HG03135 (cell line): Measurements from ENCODE around the gene ZBTB16.

Experiments
- ATAC-seq: cut with Tn5 transposase; IDR thresholded peaks from one replicate; pipeline ENCODE4 v1.9.1; 2021; ENCODE audit warnings: mild to moderate bottlenecking, moderate library complexity; ENCODE audit not compliant: unreplicated experiment

The ZBTB16 gene, protein sequence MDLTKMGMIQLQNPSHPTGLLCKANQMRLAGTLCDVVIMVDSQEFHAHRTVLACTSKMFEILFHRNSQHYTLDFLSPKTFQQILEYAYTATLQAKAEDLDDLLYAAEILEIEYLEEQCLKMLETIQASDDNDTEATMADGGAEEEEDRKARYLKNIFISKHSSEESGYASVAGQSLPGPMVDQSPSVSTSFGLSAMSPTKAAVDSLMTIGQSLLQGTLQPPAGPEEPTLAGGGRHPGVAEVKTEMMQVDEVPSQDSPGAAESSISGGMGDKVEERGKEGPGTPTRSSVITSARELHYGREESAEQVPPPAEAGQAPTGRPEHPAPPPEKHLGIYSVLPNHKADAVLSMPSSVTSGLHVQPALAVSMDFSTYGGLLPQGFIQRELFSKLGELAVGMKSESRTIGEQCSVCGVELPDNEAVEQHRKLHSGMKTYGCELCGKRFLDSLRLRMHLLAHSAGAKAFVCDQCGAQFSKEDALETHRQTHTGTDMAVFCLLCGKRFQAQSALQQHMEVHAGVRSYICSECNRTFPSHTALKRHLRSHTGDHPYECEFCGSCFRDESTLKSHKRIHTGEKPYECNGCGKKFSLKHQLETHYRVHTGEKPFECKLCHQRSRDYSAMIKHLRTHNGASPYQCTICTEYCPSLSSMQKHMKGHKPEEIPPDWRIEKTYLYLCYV

DNA sequence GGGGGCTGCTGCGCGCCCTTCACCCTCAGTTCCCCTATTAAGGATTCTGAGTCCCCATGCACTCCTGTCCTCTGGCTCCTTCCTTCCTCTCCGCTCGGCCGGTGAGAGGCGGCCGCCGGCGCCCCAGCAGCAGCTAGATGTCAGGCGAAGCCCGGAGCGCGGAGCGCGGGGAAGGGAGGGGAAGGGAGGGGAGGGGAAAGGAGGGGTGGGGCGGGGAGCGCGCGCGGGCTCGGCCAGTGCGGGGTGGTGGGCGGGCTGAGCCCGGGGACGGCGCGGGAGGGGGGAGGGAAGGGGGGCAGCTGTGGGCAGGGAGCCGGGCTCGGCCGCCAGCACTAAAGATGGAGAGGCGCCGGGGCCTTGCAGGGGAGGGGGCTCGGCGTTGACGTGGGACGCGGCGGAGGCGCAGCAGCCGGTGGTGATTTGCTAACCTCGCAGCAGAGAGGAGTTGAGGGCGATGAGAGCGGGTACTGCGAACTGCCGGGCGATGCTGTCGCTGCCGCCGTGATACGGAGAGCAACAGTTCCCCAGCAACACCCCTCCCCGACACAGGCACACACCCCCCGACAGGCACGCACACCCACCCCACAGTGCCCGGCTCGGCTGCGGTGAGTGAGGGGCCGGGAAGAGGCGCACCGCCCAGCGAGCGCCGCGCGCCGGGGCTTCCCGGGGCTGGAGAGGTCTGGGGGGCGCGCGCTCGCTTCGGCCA is at the start of gene ZBTB16:
Gene ZBTB16 (plus strand): TSS at position 434 of the 706 bp plus-strand sequence. CDS start 3,590 bp downstream, outside the sequence.
- no peak for ATAC-seq

DNA sequence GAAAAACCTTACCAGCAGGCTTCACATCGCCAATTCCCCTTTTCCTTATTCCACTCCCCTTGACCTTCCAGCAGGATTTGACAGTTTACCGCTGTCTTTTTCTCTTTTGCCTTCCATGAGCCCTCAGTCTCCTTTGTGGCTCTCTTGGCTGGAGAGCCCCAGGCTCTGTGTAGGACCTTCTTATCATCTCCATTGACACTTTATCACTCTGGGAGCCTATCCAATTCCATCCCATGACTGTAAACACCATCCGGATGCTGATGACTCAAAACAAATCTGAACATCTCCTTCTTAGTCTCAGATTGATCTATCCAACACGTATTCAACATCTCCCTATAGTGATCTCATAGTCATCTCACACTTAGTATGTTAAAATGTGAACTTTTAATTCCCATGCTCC is 48.6 kb upstream of the ZBTB16 start:
- no peak for ATAC-seq

DNA sequence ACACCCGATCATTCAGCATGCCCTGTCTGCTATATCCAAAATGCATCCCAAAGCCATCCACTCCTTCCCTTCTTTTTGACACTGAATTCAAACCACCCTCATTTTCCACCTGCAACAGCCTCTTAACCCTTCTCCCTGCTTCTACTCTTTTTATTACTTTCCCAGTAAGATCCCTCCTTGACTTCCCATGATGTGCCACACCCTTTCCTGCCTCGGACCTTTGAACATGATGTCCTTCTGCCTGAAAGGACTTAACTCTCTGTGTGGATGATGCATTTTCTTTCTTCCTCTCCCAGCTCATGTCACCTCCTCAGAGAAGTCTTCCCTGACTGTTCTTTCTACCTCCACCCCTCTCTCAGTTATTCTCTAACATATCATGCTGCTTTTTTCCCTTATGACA is 48.1 kb upstream of the ZBTB16 start:
- ATAC-seq, result no peak

DNA sequence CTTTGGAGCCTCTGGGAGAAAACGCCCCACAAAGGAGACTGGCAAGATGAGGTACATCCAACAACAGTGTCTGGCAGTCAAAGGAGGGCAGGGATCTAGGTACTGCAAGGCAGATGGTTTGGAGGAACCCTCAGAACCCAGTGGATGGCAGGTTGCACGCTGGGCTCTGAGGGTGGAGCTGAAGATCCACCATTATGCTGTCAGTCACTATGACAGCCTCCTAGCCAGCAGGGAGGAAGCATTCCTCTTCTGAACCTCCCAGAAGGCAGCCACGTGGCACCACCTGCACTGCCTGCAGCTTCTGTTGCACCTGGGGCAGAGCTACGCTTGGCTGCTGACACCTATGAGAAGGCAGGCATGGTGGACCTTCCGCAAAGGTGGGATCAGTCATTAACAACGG is 44.4 kb upstream of the ZBTB16 start:
- ATAC-seq, result no peak

DNA sequence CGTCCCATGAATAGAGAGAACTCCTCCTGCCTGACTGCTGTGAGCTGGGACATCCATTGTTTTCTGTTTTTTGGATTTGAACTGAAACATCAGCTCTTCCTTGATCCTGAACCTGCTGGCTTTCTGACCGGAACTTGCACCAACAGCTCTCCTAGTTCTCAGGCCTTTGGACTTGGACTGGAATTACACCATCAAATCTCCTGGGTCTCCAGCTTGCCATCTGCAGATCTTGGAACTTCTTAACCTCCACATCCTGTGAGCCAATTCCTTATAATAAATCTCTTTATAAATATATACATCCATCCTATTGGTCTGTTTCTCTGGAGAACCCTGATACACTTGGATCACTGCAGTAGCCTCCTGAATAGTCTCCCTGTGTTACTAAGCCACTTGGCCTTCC is 42.5 kb upstream of the ZBTB16 start:
- ATAC-seq, result no peak

DNA sequence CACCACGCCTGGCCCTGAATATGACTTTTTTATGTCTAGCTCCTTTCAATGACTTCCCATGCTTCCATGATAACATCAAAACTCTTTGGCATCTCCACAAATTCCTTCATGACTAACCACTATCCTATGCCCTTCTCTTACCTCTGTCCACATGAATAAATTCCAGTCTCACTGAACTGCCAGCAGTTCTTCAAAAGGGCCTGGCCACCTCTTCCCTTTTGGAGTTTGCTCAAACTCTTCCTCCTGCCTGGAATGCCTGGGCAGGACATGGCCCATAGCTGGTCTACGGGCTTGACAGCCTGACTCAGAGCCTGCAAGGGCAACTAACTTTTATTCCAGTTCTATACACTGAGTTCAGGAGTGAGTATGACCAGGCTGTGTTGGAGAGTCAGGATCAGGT is 41.8 kb upstream of the ZBTB16 start:
- ATAC-seq, result no peak

DNA sequence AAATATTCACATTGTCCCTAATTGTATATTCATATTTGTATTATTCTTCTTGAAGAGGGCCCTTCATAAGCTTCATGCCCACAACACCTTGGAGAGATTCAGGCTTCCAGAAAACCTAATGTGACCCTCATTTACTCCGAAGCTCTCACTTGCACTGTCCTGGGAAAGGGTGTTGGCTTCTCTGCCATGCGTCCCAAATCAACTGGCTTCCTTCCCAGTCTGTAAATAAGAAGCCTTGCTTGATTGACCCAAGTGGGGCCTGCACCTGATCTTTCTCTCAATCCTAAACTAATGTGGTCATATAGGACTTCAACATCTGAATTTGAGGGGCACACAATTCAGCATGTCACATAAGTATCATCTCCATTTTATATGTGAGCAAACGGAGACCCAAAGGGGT is 40.5 kb upstream of the ZBTB16 start:
- no peak for ATAC-seq

DNA sequence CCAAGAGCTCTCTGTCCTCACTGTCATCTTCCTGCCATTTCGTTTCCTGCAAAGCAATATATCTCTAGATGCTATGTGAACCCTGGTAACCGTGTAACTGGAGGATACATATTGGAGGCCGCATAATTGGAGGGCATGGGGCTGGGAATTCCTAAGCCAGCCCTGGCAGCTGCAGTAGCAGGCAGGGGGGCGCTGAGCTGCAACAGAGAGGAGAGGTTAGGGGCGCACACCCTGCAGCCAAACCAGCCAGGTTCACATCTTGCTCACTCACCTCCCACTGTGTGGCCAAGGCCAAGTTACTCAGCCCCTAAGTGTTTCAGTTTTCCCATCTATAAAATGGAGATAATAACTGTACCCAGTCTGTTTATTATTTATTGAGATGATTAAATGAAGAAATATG is 39.9 kb upstream of the ZBTB16 start:
- ATAC-seq, result no peak

DNA sequence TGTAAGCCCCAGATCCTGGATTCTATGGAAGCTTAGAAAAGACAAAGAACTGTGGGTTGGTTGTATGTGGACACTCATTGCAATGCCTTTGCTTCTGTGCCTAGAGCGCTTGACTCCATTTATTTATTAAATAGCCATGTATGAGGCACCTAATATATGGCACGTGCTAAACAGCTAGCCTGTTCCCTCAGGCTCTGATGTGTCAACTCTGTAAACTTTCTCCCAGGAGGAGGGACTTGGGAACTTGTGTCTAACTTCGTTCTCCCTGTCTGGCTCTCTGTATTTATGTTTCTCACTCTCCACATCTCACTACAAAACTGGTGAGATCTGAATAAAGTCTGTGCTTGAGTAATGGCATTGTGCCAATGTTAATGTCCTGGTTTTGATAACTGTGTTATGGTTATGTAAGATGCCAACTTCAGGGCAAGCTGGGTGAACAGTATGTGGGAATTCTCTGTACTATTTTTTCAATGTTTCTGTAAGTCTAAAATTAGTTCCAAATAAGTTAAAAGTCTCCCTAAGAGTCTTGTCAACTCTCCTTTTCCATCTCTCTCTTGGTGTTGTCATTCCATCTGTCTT is 34.1 kb upstream of the ZBTB16 start:
- ATAC-seq, result no peak

DNA sequence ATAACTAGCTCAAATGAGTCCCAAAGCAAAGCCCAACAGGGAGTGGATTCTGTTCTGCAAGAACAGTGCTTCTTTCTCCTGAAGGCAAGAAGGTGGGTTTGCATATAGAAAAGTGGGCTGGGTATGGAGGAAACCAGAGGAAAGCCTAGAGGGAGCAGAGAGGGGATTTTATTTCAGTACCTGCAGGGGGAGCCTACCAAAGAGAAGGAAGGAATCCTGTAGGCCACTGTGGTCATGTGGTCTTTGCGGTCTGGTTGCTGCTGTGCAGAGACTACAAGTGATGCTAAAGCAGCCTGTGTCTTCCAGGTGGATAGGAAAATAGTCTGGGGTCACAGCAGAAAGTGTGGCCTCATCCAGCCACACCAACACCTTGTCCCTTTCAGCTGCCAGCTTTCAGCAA is 33.2 kb upstream of the ZBTB16 start:
- ATAC-seq, result no peak

DNA sequence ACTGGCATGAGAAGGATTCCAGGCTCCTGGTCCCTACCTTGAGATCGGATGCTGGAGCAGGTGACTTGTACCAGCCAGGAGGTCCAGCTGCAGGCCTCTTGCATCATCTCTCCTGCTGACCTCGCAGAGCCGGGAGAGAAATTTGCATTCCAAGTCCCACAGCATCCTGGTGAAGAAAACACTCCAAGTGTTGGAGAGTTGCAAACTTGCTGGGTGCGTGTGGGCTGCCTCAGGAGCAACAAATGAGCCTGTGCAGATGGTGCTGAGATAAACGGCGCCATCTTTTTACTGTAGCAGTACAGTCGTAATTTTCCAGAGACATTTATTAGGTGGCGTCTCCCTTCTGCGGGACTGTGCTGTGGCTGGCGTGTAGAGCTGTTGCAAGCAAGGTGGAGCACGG is 32.1 kb upstream of the ZBTB16 start:
- ATAC-seq, result no peak

DNA sequence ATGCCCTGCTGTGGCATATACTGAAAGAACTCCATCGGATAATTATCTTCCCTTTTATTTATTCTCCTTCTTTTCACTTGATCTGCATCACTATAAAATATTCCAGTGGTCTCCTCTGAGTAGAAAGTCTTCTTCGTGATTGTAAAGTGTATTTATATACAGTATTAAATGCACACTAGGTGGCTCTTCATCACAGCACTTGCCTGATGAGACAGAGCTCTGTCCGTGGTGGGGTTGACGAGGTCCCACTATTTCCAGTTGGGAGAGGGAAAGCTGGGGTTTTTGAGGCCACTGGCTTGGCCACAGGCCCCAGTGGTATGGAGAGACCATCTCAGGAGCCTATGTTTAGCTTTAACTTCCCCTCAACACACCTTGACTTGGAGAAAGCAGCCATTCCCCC is 31.6 kb upstream of the ZBTB16 start:
- no peak for ATAC-seq

DNA sequence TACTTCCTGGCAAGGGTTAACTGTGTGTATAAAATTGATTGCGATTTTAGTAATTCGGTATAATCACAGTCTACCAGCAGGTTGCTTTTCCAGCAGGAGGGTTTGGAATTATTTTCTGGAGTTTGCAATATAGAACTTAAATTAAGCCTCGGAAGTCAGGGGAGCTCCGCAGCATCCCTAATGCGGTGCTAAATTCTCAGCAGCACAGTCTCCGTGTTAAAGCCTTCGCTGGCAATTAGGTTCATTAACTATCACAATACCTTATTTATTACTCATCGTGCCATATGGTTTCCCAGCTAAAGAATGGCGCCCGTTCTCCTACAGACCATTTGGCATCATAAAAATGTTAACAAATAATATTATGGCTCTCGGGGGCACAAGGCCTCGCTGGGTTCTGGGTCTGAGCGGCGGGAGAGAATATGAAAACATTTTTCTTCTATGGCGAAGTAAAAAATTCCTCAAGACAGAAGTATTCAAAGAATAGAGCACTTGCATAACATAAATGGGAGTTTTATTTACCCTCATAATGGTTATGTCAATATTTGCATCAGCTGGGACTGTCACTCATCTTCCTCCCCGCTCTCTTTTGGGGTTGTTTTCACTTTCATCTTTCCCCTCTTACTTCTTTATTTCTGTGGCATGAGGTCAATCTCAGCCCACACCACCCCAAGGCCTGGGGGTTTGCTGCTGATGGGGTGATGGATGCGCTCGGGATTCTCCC is 28.1 kb upstream of the ZBTB16 start:
- ATAC-seq, result no peak

DNA sequence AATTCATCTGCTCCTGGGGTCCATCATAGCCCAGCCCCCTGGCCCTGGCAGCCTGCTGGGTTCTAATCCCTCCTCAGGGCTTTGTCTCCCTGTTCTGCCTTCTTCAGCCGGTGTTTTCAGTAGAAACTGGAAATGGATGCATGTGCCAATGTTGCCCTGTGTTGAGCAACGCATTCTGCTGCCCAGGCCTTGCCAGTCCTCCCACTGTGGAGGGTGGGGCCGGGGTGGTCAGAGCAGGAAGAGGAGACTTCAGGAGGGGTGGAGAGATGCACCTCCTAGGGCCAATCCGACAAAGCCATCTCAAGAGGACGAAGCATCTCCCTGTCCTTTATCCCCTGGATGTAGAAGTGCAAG is 27.6 kb upstream of the ZBTB16 start:
- no peak for ATAC-seq

DNA sequence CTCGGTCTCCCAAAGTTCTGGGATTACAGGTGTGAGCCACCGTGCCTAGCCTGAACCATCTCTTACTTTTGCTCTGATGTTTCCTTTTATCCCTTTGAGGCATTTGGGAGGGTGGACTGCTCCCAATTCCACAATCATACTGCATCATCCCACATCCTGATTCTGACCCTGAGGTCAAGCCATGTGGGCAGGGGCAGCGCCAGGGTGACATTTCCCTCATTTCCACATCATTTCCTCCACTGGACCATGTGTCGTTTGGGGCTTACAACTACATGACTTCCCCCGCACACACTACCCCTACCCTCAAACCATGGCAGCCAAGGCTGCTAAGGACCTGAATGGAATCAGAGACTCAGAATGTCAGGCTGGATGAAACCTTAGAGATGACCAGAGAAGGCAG is 26.4 kb upstream of the ZBTB16 start:
- no peak for ATAC-seq

DNA sequence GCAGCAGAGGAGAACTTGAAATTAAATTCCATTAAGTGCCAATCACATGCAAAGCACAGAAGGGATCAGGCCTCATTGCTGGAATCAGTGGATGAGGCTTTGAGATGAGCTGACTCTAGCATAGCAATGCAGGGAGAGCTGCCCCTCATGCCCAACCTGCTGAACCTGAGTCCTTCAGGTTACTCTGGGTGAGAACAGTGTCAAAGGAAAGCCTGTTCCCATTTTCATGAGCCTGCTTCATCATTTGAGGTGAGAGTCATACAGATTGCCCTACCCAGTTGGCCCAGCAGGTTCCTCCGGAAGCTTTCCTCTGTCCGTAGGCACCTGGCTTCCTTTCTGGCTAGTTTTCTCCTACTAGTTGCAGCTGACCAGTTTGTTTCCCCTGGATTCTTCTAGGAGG is 25.9 kb upstream of the ZBTB16 start:
- ATAC-seq, result no peak

DNA sequence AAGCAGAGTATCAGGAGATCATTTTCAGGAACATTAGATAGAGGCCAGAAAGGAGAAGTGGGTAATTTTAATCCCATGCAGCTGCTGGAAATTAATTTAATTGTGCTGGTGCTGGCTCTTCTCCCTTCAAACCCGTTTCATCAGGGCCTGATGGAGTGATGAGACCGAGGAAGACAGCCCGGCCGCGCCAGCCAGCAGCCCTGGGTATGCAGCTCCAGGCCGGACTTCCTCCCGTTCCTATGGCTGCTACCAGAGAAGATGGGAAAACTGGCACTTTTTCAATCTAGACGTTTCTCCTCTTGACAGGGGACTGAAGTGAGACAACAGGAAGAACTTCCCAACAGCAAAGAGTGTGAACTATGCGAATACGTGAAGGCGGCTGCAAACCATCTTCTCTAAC is 24.6 kb upstream of the ZBTB16 start:
- no peak for ATAC-seq

DNA sequence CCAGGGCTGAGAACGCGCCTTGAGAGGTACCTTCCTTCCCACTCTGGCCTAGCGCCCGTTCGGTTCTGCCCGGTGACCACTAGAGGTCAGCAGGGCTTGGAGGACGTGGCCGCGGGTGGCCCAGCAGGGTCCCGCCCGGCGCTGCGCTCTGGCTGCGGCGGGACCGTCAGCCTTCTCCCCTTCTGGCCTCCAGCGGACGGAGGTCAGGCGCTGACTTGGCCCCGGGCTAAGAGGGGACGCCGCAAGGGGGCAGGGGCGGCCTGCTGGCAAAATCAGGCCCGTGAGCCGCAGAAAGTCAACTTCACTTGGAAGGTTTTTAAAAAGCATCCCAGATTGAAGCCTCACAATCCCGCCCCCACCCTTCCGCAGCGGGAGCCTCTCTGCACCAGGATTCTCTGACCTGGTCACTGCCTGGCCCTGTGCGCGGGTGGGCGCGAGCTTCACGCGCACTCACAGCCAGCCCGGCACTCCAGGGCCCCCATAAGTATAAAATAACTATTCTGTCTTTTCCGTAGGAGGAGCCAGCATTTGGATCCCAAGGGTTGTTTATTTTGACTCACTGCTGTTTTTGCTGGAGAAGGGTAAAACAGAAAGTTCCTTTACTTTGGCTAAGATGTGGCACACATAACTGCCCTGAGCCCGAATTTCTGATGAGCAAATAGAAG is 23.2 kb upstream of the ZBTB16 start:
- no peak for ATAC-seq

DNA sequence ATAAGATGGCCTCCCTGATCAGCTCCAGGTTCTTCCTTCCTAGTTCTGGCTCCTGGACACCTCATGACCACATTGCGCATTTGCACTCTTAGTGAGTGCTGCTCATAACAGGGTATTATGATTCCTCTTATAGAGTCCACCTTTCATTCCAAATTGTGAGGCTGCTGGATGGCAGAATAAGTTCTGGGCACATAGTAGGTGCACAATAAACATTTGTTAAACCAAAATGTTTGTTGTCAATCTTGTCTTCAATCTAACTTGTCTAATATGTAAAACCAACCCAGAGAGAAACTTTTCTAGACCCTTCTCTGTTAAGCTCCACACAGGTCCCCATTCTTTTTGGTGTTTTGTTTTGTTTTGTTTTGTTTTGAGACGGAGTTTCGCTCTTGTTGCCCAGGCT is 22.6 kb upstream of the ZBTB16 start:
- no peak for ATAC-seq

DNA sequence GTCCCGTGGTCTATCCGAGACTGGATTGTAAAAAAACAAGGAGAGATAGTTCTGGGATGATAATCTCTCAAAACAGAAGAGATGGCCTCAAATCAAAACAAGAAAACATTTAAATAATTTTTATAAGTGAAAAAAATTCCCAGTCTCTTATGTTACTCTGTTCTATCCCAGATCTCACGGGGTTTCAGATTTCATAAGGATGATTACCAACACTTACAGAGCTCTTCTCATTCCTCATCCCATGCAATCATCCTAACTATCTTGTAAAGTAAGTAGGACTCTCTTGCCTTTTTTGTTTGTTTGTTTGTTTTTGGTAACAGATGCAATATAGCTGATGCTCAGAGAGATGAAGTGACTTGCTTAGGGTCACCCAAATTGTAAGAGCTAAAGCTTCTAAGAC is 20.0 kb upstream of the ZBTB16 start:
- no peak for ATAC-seq
